ENCODE measurements around the gene OSBPL5. TPM values are rescaled to one million over a fixed set of nuclear protein-coding genes. Genes with fewer than 3 reads are reported as not detected.

Gene OSBPL5
- polyA plus RNA-seq, 3 donors = 3.1 to 30.3 (median 6.8) TPM

GRCh38 chr11:3040881-3041280 is 124.2 kb downstream of the OSBPL5 start:
- 100% methylated on average over 2 of the region's 9 CpGs for WGBS (ENCODE audit: insufficient coverage)
- H3K9me3 Mint-ChIP-seq = no peaks in the 10 kb centered on the region
- Histone ChIP-seq H3K4me2 (replicated peaks; ENCODE audit: extremely low read depth, low read length, poor library complexity, severe bottlenecking) (no peak overlapping the region), H3K9me3 (replicated peaks in 1 of 2; ENCODE audit: control insufficient read depth in 1 of 2, insufficient read depth in 1 of 2, low read length in 2 of 2) (no peaks in the 10 kb centered on the region), H3K4me1 (ENCODE audit: control insufficient read depth in 1 of 2, insufficient read depth in 2 of 2, low read length in 2 of 2) (peaks cover 25% of the 10 kb centered on the region in 2 donors), H3K27me3 (ENCODE audit: control insufficient read depth in 2 of 2, insufficient read depth in 2 of 2, low read length in 2 of 2) (no peaks in the 10 kb centered on the region), H4K20me1 (ENCODE audit: insufficient read depth, low read length) (peaks cover 48% of the 10 kb centered on the region), H3K27ac (ENCODE audit: low read depth in 1 of 2, low read length in 2 of 2) (no peak overlapping the region), H3K79me2 (ENCODE audit: insufficient read depth, low read length) (peaks cover 29% of the 10 kb centered on the region), H3K36me3 (replicated peaks in 1 of 2; ENCODE audit: control insufficient read depth in 1 of 2, insufficient read depth in 2 of 2, low read length in 2 of 2) (peaks cover 56 to 88% of the 10 kb centered on the region in 2 donors), H3K4me3 (replicated peaks in 1 of 3; ENCODE audit: low read depth in 2 of 3, low read length in 3 of 3) (no peak overlapping the region), H2AFZ (ENCODE audit: insufficient read depth, low read depth, low read length, poor library complexity, severe bottlenecking) (no peak overlapping the region), H3K9ac (ENCODE audit: insufficient read depth, low read length, poor library complexity, severe bottlenecking) (no peak overlapping the region)
- H3K4me3 Mint-ChIP-seq = no peak overlapping the region
- intact Hi-C loops (cut with micrococcal nuclease) = no loop called here
- peaks cover 27% of the 10 kb centered on the region for H3K4me1 Mint-ChIP-seq
- H3K36me3 Mint-ChIP-seq = peaks cover 71 to 90% of the 10 kb centered on the region in 2 donors
- TF ChIP-seq, protein P1, sequence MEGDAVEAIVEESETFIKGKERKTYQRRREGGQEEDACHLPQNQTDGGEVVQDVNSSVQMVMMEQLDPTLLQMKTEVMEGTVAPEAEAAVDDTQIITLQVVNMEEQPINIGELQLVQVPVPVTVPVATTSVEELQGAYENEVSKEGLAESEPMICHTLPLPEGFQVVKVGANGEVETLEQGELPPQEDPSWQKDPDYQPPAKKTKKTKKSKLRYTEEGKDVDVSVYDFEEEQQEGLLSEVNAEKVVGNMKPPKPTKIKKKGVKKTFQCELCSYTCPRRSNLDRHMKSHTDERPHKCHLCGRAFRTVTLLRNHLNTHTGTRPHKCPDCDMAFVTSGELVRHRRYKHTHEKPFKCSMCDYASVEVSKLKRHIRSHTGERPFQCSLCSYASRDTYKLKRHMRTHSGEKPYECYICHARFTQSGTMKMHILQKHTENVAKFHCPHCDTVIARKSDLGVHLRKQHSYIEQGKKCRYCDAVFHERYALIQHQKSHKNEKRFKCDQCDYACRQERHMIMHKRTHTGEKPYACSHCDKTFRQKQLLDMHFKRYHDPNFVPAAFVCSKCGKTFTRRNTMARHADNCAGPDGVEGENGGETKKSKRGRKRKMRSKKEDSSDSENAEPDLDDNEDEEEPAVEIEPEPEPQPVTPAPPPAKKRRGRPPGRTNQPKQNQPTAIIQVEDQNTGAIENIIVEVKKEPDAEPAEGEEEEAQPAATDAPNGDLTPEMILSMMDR (IDR thresholded peaks at IDR 0.05) = no peak
- H3K27me3 Mint-ChIP-seq (ENCODE audit: low read depth in 3 of 3) = peaks cover 0 to 2% (median 0%) of the 10 kb centered on the region in 3 donors
- no peak for DNase-seq
- H3K27ac Mint-ChIP-seq = peak overlapping the region in 3 of 7 donors; percentile 13 to 50 (median 46)

GRCh38 chr11:3037945-3038271 is 127.2 kb downstream of the OSBPL5 start:
- 67% methylated on average over 8 of the region's 12 CpGs for WGBS (ENCODE audit: insufficient coverage)
- Histone ChIP-seq H3K79me2 (ENCODE audit: insufficient read depth, low read length) (peaks cover 15% of the 10 kb centered on the region), H3K27me3 (ENCODE audit: control insufficient read depth in 2 of 2, insufficient read depth in 2 of 2, low read length in 2 of 2) (no peaks in the 10 kb centered on the region), H4K20me1 (ENCODE audit: insufficient read depth, low read length) (peaks cover 18% of the 10 kb centered on the region), H3K4me1 (ENCODE audit: control insufficient read depth in 1 of 2, insufficient read depth in 2 of 2, low read length in 2 of 2) (peaks cover 31% of the 10 kb centered on the region in 2 donors), H3K27ac (ENCODE audit: low read depth in 1 of 2, low read length in 2 of 2) (peak overlapping the region; percentile 58 to 77), H3K9ac (ENCODE audit: insufficient read depth, low read length, poor library complexity, severe bottlenecking) (no peak overlapping the region), H3K4me2 (replicated peaks; ENCODE audit: extremely low read depth, low read length, poor library complexity, severe bottlenecking) (no peak overlapping the region), H3K36me3 (replicated peaks in 1 of 2; ENCODE audit: control insufficient read depth in 1 of 2, insufficient read depth in 2 of 2, low read length in 2 of 2) (peaks cover 53 to 83% of the 10 kb centered on the region in 2 donors), H3K4me3 (replicated peaks in 1 of 3; ENCODE audit: low read depth in 2 of 3, low read length in 3 of 3) (no peak overlapping the region), H2AFZ (ENCODE audit: insufficient read depth, low read depth, low read length, poor library complexity, severe bottlenecking) (no peak overlapping the region), H3K9me3 (replicated peaks in 1 of 2; ENCODE audit: control insufficient read depth in 1 of 2, insufficient read depth in 1 of 2, low read length in 2 of 2) (no peaks in the 10 kb centered on the region)
- no peaks in the 10 kb centered on the region for H3K9me3 Mint-ChIP-seq
- intact Hi-C loops (cut with micrococcal nuclease) = loop anchor here (2.0 to 10.0 kb wide), 6 partner anchors 46 to 179 kb away; partner anchors contain the start of genes MRGPRG (in 1 of the 2) and NAP1L4 (in 1 of the 2)
- no peak overlapping the region for H3K4me3 Mint-ChIP-seq
- H3K4me1 Mint-ChIP-seq = peaks cover 35% of the 10 kb centered on the region
- no peak for DNase-seq
- peaks cover 69 to 89% of the 10 kb centered on the region in 2 donors for H3K36me3 Mint-ChIP-seq
- TF ChIP-seq, protein P1 (IDR thresholded peaks at IDR 0.05) = no peak
- peaks cover 0 to 2% (median 0%) of the 10 kb centered on the region in 3 donors for H3K27me3 Mint-ChIP-seq (ENCODE audit: low read depth in 3 of 3)
- peak overlapping the region in 5 of 7 donors; percentile 32 to 96 (median 86) for H3K27ac Mint-ChIP-seq

Small RNA genes lying within 50 kb of the gene (small RNA-seq; reads per million reads assigned to genes)
- not detected for gene RNU1-91P (ENCODE audit: insufficient read length, low read depth)

Other genes starting within 250 kb of the OSBPL5 start
- 10 to 100 TPM in 1 of 3 donors, 1 to 10 TPM in 2; 2.6 to 54.5 (median 4.7) TPM for gene PHLDA2, start 235.9 kb downstream of the OSBPL5 start, polyA plus RNA-seq
- gene NAP1L4, start 173.0 kb downstream of the OSBPL5 start, polyA plus RNA-seq = 10 to 100 TPM; 42.1 to 44.9 (median 44.9) TPM
- 10 to 100 TPM; 30.9 to 46.8 (median 35.7) TPM for gene CARS1, start 107.9 kb downstream of the OSBPL5 start, polyA plus RNA-seq
- not detected for gene MRGPRG, start 53.5 kb upstream of the OSBPL5 start, polyA plus RNA-seq
- not detected for gene MRGPRE, start 67.1 kb upstream of the OSBPL5 start, polyA plus RNA-seq
- gene ZNF195, start 213.8 kb upstream of the OSBPL5 start, polyA plus RNA-seq = 10 to 100 TPM; 10.7 to 24.7 (median 13.5) TPM